ENCODE measurements around the gene SORCS2. TPM values are rescaled to one million over a fixed set of nuclear protein-coding genes. Genes with fewer than 3 reads are reported as not detected.

The SORCS2 gene
- total and polyA plus RNA-seq, 2 of the 8 experiments (the other 6 are each of a cell fraction or from before 2014, with no cell fraction given), result 0.36 to 1.8 TPM

- TF ChIP-seq, protein P1, sequence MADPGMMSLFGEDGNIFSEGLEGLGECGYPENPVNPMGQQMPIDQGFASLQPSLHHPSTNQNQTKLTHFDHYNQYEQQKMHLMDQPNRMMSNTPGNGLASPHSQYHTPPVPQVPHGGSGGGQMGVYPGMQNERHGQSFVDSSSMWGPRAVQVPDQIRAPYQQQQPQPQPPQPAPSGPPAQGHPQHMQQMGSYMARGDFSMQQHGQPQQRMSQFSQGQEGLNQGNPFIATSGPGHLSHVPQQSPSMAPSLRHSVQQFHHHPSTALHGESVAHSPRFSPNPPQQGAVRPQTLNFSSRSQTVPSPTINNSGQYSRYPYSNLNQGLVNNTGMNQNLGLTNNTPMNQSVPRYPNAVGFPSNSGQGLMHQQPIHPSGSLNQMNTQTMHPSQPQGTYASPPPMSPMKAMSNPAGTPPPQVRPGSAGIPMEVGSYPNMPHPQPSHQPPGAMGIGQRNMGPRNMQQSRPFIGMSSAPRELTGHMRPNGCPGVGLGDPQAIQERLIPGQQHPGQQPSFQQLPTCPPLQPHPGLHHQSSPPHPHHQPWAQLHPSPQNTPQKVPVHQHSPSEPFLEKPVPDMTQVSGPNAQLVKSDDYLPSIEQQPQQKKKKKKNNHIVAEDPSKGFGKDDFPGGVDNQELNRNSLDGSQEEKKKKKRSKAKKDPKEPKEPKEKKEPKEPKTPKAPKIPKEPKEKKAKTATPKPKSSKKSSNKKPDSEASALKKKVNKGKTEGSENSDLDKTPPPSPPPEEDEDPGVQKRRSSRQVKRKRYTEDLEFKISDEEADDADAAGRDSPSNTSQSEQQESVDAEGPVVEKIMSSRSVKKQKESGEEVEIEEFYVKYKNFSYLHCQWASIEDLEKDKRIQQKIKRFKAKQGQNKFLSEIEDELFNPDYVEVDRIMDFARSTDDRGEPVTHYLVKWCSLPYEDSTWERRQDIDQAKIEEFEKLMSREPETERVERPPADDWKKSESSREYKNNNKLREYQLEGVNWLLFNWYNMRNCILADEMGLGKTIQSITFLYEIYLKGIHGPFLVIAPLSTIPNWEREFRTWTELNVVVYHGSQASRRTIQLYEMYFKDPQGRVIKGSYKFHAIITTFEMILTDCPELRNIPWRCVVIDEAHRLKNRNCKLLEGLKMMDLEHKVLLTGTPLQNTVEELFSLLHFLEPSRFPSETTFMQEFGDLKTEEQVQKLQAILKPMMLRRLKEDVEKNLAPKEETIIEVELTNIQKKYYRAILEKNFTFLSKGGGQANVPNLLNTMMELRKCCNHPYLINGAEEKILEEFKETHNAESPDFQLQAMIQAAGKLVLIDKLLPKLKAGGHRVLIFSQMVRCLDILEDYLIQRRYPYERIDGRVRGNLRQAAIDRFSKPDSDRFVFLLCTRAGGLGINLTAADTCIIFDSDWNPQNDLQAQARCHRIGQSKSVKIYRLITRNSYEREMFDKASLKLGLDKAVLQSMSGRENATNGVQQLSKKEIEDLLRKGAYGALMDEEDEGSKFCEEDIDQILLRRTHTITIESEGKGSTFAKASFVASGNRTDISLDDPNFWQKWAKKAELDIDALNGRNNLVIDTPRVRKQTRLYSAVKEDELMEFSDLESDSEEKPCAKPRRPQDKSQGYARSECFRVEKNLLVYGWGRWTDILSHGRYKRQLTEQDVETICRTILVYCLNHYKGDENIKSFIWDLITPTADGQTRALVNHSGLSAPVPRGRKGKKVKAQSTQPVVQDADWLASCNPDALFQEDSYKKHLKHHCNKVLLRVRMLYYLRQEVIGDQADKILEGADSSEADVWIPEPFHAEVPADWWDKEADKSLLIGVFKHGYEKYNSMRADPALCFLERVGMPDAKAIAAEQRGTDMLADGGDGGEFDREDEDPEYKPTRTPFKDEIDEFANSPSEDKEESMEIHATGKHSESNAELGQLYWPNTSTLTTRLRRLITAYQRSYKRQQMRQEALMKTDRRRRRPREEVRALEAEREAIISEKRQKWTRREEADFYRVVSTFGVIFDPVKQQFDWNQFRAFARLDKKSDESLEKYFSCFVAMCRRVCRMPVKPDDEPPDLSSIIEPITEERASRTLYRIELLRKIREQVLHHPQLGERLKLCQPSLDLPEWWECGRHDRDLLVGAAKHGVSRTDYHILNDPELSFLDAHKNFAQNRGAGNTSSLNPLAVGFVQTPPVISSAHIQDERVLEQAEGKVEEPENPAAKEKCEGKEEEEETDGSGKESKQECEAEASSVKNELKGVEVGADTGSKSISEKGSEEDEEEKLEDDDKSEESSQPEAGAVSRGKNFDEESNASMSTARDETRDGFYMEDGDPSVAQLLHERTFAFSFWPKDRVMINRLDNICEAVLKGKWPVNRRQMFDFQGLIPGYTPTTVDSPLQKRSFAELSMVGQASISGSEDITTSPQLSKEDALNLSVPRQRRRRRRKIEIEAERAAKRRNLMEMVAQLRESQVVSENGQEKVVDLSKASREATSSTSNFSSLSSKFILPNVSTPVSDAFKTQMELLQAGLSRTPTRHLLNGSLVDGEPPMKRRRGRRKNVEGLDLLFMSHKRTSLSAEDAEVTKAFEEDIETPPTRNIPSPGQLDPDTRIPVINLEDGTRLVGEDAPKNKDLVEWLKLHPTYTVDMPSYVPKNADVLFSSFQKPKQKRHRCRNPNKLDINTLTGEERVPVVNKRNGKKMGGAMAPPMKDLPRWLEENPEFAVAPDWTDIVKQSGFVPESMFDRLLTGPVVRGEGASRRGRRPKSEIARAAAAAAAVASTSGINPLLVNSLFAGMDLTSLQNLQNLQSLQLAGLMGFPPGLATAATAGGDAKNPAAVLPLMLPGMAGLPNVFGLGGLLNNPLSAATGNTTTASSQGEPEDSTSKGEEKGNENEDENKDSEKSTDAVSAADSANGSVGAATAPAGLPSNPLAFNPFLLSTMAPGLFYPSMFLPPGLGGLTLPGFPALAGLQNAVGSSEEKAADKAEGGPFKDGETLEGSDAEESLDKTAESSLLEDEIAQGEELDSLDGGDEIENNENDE (IDR thresholded peaks at IDR 0.05; ENCODE audit: insufficient replicate concordance, low read length), result no peak
Observed at GRCh38 chr4:7535619-7536018, 343.3 kb downstream of the SORCS2 start (continued).
